ENCODE measurements around the gene AP1G2.

Gene AP1G2

GRCh38 chr14:23523229-23524016 lies 44.2 kb downstream of the AP1G2 start:
- Histone ChIP-seq H3K36me3 (peaks cover 6% of the 10 kb centered on the region), H3K27ac (no peak overlapping the region), H3K9me3 (ENCODE audit: severe bottlenecking) (no peaks in the 10 kb centered on the region), H3K4me3 (ENCODE audit: low read depth, low read length) (no peak overlapping the region), H3K27me3 (ENCODE audit: insufficient read depth, low read depth, severe bottlenecking) (no peaks in the 10 kb centered on the region)
- no peak for TF ChIP-seq CTCF (IDR thresholded peaks at IDR 0.05; ENCODE audit: low read depth, low read length)
- DNase-seq: no peak

- no peak for TF ChIP-seq CTCF (IDR thresholded peaks at IDR 0.05; ENCODE audit: low read depth, low read length)
- DNase-seq: no peak
Measured at GRCh38 chr14:23522643-23523198, 44.9 kb downstream of the AP1G2 start.

GRCh38 chr14:23521785-23522640 lies 45.6 kb downstream of the AP1G2 start:
- H3K9me3 ChIP-seq (ENCODE audit: severe bottlenecking): no peaks in the 10 kb centered on the region
- peaks cover 6% of the 10 kb centered on the region for H3K36me3 ChIP-seq
- no peak for TF ChIP-seq CTCF (IDR thresholded peaks at IDR 0.05; ENCODE audit: low read depth, low read length)
- no peaks in the 10 kb centered on the region for H3K27me3 ChIP-seq (ENCODE audit: insufficient read depth, low read depth, severe bottlenecking)
- DNase-seq: no peak
- H3K4me3 ChIP-seq (ENCODE audit: low read depth, low read length): no peak overlapping the region
- H3K27ac ChIP-seq: no peak overlapping the region

More at GRCh38 chr14:23522643-23523198, 44.9 kb downstream of the AP1G2 start:
- Histone ChIP-seq H3K9me3 (ENCODE audit: severe bottlenecking) (no peaks in the 10 kb centered on the region), H3K36me3 (peaks cover 6% of the 10 kb centered on the region), H3K27me3 (ENCODE audit: insufficient read depth, low read depth, severe bottlenecking) (no peaks in the 10 kb centered on the region), H3K4me3 (ENCODE audit: low read depth, low read length) (no peak overlapping the region), H3K27ac (no peak overlapping the region)

- no peak for DNase-seq
- Histone ChIP-seq H3K9me3 (ENCODE audit: severe bottlenecking) (no peaks in the 10 kb centered on the region), H3K36me3 (peaks cover under 1% of the 10 kb centered on the region; the same call in 1 of the 2 replicates), H3K27ac (no peak overlapping the region), H3K27me3 (ENCODE audit: insufficient read depth, low read depth, severe bottlenecking) (no peaks in the 10 kb centered on the region), H3K4me3 (ENCODE audit: low read depth, low read length) (no peak overlapping the region)
- TF ChIP-seq CTCF (IDR thresholded peaks at IDR 0.05; ENCODE audit: low read depth, low read length): no peak
Measured at GRCh38 chr14:23520899-23521533, 46.6 kb downstream of the AP1G2 start.

- TF ChIP-seq CTCF (IDR thresholded peaks at IDR 0.05; ENCODE audit: low read depth, low read length): no peak
- Histone ChIP-seq H3K27me3 (ENCODE audit: insufficient read depth, low read depth, severe bottlenecking) (no peaks in the 10 kb centered on the region), H3K36me3 (no peaks in the 10 kb centered on the region), H3K4me3 (ENCODE audit: low read depth, low read length) (no peak overlapping the region), H3K27ac (no peak overlapping the region), H3K9me3 (ENCODE audit: severe bottlenecking) (no peaks in the 10 kb centered on the region)
- DNase-seq: no peak
Measured at GRCh38 chr14:23518709-23519108, 48.9 kb downstream of the AP1G2 start.

Data from WERI-Rb-1 (cell line).